GM12892 (cell line): ENCODE results near the gene EIF3F.

Source experiments
- POLR2A ChIP-seq: IDR thresholded peaks from 2 replicates; pipeline ENCODE4 v1.6.1; 2011; ENCODE audit warnings: low read depth, low read length, control low read depth
- TAF1 ChIP-seq: IDR thresholded peaks from 2 replicates; pipeline ENCODE4 v1.6.1; 2011; ENCODE audit warnings: low read depth, mild to moderate bottlenecking, control low read depth, low read length, borderline replicate concordance

DNA sequence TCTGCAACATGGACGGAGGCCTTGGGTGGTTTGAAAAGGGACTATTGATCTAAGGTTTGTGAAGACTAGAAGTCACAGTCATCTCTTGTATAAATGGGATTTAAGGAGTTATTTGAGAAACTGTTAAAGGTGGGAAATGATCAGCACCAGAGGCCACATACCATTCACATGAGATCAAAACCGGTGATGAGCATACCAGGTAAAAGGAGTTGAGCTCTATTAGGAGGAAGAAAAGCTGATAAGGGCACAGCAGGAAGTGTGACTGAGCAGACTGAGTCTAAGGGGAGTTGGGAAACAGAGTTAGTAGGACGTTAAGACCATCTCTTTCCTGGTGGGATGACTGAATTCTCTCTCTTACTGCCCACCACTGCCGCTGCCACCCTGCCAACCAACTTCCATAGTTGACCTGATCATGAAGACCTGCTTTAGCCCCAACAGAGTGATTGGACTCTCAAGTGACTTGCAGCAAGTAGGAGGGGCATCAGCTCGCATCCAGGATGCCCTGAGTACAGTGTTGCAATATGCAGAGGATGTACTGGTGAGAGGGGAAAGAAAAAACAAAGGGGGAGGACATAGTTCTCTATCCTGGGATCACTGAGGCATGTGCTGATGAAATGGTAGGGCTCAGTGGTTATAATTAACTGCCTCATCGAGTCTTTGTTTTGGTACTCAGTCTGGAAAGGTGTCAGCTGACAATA, 7.6 kb downstream of the EIF3F start:
- TF ChIP-seq POLR2A (no peak), TAF1 (no peak)
